ENCODE measurements around the gene LAMTOR1. TPM values are rescaled to one million over a fixed set of nuclear protein-coding genes. Genes with fewer than 3 reads are reported as not detected.

The LAMTOR1 gene
- total RNA-seq, 2 donors from 2014 or later, result 53.4 to 69.1 TPM

DNA sequence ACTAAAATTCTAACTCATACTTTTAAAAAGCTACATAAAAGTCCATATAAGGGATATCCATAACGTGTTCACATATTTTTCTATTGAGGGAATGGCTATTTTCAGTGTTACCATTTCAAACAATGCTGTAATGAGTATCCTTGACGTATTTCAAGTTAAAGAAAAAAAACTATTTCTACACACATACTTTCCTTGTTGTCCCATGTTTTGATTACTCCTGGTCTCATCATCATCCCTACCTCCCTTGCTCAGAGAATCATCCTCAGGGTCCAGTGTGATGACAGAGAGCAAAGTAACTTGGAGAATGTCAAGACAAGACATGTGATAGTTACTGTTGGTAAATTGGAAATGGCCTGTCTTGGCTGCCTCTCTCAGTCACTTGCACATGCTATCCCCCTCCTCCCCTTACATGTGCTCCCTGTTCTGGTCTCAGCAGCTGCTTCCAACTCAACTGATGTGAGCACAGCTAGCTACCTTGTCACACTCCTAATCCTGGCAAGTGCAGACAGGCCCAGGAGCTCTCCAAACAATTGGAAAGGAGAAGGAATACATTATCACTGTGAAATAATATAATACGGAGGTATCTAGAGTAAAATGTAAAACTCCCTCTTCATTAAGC, 44.6 kb downstream of the LAMTOR1 start:
- no peak for ATAC-seq (replicated peaks)
- Mint-ChIP-seq H3K4me1 (peaks cover 5% of the 10 kb centered on the region), H3K27ac (no peak overlapping the region)

GRCh38 chr11:72048766-72049460, 54.2 kb downstream of the LAMTOR1 start:
- peaks cover 2% of the 10 kb centered on the region for H3K4me1 Mint-ChIP-seq
- no peak overlapping the region for H3K4me3 Mint-ChIP-seq
- H3K36me3 Mint-ChIP-seq (ENCODE audit: low read depth), result peaks cover 27% of the 10 kb centered on the region
- H3K27me3 Mint-ChIP-seq, result no peaks in the 10 kb centered on the region
- no peak for ATAC-seq (replicated peaks)
- no peaks in the 10 kb centered on the region for H3K9me3 Mint-ChIP-seq
- H3K27ac Mint-ChIP-seq, result no peak overlapping the region

More for the DNA sequence above, 44.6 kb downstream of the LAMTOR1 start:
- no peaks in the 10 kb centered on the region for H3K27me3 Mint-ChIP-seq
- peaks cover 49% of the 10 kb centered on the region for H3K36me3 Mint-ChIP-seq (ENCODE audit: low read depth)
- H3K4me3 Mint-ChIP-seq, result no peak overlapping the region
- H3K9me3 Mint-ChIP-seq, result no peaks in the 10 kb centered on the region

Other genes starting within 250 kb of the LAMTOR1 start
- gene DEFB131B, start 224.8 kb downstream of the LAMTOR1 start, total RNA-seq, result not detected
- 10 to 100 TPM; 13.9 to 16.6 TPM for gene XNDC1N, start 174.7 kb downstream of the LAMTOR1 start, total RNA-seq
- 10 to 100 TPM; 45.8 to 55.5 TPM for gene RNF121, start 174.3 kb downstream of the LAMTOR1 start, total RNA-seq
- gene IL18BP, start 104.4 kb downstream of the LAMTOR1 start, total RNA-seq, result 10 to 100 TPM; 18.4 to 21.9 TPM
- gene NUMA1, start 22.8 kb downstream of the LAMTOR1 start, total RNA-seq, result 100 to 1,000 TPM; 179 to 277 TPM
- 1 to 10 TPM; 3.3 to 5.4 TPM for gene LRRC51, start 22.4 kb downstream of the LAMTOR1 start, total RNA-seq
- gene TOMT, start 2.6 kb upstream of the LAMTOR1 start, total RNA-seq, result under 1 TPM in 1 of 2 donors, not detected in 1; 0.26 TPM
- 10 to 100 TPM; 35.5 to 65.6 TPM for gene ANAPC15, start 9.4 kb upstream of the LAMTOR1 start, total RNA-seq
- not detected for gene FOLR3, start 32.4 kb upstream of the LAMTOR1 start, total RNA-seq
- gene FOLR1, start 88.8 kb upstream of the LAMTOR1 start, total RNA-seq, result not detected
- gene FOLR2, start 113.5 kb upstream of the LAMTOR1 start, total RNA-seq, result not detected
- gene INPPL1, start 121.5 kb upstream of the LAMTOR1 start, total RNA-seq, result 10 to 100 TPM; 69.3 to 86.6 TPM
- gene PHOX2A, start 140.9 kb upstream of the LAMTOR1 start, total RNA-seq, result not detected